CD4-positive, alpha-beta T cell treated with Interleukin-6 at 100 ng/mL for 8 hours (primary cell): ENCODE results near the gene TMEM237.
"Not testable (repeated sequence)": the region's sequence is repeated elsewhere in the genome, so short reads cannot be mapped to it uniquely, and the experiment has no call there.

Experiments used
- DNase-seq: peaks from one replicate; pipeline ENCODE4 v3.0.0-alpha.2; 2020; ENCODE audit warnings: mixed read lengths, low spot score

The TMEM237 gene, protein sequence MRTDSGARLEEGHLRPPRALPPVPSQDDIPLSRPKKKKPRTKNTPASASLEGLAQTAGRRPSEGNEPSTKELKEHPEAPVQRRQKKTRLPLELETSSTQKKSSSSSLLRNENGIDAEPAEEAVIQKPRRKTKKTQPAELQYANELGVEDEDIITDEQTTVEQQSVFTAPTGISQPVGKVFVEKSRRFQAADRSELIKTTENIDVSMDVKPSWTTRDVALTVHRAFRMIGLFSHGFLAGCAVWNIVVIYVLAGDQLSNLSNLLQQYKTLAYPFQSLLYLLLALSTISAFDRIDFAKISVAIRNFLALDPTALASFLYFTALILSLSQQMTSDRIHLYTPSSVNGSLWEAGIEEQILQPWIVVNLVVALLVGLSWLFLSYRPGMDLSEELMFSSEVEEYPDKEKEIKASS

DNA sequence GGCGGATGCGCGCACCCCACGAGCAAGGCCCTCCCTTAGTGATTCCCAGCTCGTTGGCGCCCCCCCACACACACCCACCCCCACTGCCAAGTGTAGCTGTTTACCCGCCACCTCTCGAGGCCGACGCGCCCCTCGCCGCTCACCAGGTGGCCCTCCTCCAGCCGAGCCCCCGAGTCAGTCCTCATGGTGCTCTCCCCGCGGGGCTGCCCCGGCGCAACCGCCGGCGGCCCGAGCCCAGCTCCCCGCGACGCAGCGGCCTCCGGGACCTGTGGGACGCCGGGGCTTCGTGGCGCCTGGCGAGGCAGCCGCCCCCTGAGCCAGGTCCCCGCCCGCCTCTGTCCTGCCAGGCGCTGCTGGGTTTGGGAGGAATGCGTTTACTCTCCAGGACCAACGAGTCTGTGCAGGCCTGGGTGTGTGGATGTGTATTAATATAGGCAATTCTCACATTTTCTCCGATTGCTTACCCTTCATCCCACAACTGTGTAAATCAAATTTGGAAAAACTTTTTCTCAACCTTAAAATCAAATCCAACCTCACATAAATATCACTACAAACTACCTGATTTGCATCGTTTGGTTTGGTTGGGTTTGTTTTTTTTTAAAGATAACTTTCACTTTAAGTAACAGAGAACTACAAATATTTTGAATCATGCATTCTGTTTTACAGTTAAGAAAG lies at the start of gene TMEM237:
TSS of gene TMEM237 (minus strand) at position 288 of the 675 bp plus-strand sequence. CDS start at position 185, 103 bp downstream.
- DNase-seq = peak; percentile 43

DNA sequence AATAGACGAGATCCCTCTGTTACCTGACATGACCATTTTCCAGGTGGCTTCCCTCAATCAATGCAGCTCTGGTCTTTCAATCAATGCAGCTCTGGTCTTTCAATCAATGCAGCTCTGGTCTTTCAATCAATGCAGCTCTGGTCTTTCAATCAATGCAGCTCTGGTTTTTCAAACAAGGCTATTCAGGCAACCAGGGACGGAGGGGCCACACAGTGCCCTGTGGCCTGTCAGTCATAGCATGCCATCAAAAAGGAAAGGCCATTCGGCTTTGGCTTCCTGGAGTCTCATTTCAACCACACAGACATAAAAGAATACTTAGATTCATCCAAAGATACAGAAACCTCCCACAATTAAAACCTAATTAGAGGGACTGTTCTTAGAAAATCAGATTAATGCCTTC lies 41.9 kb upstream of the TMEM237 start:
- no peak for DNase-seq

DNA sequence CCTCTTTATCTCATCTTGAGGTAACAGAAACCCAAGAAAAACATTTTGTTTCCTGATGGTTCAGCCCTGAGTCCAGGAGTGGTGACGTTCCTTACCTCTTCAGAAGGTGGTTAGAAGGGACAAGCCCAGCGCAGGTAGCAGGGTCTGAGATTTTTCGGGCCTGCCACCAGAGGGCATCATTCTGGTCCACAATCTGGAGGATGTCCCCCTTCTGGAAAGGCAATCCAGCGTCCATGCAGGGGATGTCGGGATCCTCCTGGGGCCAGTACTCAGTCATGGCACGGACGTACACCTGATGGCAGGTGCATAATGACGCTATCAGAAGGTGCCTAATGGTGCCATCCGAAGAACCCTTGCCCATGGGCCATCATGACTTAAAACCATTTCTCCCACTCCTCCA lies 37.4 kb upstream of the TMEM237 start:
- peak; percentile 6 for DNase-seq

DNA sequence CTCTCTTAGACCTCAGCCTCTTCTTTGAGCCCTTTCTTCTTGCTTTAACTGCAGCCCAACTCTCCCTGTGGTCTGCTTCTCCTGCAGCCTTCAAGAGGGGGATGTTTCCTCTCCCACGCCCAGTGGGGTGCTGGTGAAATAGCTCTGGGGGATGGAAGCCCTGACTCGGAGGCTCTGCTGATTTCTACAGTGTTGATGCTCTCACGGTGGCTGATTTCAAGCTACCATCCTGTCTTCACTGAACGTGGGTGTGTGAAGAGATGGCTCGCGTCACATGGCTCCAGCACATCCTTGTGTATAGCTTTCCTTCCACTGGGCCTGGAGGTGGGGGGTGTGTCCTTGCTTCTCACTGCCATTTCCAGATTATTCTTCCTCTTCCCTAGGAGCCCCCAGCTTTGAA lies 35.1 kb upstream of the TMEM237 start:
- DNase-seq = no peak

DNA sequence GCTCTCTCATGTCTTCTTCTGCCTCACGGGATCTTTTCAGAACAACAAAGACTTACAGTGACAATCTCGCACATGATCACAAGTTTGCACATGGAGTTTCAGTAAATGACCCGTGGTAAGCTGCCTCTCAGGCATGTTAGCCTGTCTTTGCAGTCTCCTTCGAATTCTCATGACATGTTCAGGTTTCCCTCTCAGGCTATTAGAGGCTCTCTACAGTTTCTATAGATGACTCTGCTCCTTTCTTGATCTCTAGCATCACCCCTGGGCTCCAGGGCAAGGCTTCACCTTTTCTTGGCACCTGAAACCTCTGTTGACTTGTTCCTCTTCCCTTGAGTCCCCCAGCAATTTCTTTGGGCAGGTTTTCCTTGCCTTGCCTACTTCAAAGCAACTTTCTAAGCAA lies 32.2 kb upstream of the TMEM237 start:
- no peak for DNase-seq

DNA sequence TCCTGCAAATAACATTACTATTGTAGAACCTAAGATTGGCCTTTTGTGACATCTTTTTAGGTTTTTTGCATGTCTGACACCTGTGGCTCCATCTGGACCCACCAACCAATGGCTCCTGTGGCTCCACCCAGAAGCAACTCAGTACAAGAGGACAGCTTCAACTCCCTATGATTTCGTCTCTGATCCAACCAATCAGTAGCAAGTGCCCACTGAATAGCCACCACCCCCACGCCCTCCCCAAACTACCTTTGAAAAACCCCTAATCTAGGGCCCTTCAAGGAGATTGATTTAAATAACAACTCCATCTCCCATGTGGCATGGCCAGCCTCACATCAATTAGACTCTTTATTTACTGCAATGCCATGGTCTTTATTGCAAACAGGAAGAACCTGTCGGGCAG lies 31.5 kb upstream of the TMEM237 start:
- DNase-seq = no peak

DNA sequence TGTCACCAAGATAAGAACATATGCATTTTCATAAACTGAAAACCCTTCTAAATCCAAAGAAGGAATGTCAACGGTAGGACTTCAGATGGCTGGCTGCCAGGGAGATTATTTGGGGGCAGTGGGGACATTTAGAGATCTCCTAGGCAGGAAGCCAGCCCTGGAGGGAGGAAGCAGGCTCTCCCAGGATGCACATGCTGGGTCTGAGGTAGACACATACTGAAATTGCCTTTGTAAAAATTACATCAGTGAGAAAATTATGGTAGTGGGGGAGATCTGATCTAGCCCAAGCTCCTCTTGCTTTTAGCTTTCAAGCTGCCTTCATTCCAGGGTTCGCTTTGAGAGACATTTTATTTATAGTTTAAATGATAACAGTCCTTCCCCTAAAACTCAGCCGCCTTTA lies 31.0 kb upstream of the TMEM237 start:
- DNase-seq = no peak

DNA sequence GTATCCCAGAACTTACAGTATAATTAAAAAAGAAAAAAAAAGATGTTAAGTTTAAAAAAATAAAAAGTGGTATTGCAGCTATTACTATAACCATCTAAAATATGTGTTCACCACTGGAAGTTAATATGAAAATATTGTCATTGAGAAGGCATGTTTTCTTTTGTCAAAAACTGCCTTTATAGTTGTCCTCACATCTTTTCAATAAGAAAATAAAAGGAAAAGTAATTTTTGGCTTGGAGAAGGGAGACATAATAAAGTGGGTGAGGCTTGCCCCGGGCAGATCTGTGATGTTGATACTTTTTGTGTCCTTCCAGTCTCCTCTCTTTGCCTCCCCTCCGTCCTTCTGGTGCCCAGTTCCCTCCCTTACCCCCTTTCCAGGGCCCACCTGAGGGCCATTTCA lies 30.2 kb upstream of the TMEM237 start:
- no peak for DNase-seq

DNA sequence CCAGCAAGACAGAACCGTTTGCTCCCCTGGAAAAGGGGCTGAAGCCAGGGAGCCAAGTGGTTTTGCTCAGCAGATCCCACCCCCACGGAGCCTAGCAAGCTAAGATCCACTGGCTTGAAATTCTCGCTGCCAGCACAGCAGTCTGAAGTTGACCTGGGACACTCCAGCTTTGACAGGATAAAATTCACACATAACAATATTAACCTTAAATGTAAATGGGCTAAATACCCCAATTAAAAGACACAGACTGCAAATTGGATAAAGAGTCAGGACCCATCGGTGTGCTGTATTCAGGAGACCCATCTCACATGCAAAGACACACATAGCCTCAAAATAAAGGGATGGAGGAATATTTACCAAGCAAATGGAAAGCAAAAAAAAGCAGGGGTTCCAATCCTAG lies 27.9 kb upstream of the TMEM237 start:
- DNase-seq = not testable (repeated sequence)

DNA sequence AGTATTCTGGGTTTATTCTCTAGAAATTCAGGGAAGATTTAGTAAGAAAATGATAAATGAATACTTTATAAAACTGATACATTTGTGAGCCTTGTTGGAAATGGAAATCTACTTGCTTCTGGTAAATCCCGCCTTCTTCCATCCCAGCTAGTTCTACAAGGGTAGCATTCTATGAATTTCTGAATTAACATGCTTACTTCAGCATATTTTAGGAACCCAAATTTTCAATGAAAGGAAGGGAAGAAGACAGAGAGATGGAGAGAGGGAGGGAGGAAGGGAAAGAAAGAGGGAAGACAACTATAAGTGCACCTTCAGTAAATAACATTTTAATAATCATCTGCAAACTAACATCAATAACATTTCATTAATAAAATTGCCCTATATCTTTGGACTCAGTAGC lies 26.6 kb upstream of the TMEM237 start:
- no peak for DNase-seq

DNA sequence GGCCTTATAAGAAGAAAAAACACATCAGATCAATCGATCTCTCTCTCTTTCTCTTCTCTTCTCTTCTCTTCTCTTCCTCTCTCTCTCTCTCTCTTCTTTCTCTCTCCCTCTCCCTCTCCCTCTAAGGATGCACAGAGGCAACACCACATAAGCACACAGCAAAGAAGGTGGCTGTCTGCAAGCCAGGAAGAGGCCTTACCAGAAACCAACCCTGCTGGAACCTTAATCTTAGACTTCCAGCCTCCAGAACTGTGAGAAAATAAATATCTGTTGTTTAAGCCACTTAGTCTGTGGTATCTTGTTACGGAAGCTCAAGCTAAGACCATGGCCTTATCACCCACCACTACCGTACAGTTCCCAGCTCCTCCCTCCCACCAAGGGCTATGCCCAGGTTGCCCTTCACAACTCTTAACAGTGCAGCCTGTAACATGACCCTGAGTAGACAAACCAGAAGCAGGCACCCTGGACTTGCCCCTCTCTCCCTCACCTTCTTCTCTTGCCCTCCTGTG lies 25.2 kb upstream of the TMEM237 start:
- no peak for DNase-seq

DNA sequence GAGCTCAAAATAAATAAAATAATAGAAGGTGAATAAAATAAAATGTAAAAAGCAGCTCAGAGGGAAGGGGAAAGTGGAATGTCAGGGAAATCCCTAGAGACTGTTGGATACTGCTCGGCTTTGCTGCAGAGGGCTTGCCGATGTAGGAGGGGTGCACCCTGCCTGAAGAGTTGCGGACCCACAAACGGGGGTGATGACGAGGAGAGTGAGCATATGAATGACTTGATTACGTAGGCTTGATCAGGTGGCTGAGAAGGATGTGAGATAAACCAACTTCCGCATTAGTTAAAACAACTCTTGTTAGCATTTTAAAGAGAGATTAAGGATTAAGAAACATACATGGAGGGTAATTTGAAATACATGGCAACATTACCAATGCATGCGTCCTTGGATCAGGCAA lies 21.0 kb upstream of the TMEM237 start:
- no peak for DNase-seq

DNA sequence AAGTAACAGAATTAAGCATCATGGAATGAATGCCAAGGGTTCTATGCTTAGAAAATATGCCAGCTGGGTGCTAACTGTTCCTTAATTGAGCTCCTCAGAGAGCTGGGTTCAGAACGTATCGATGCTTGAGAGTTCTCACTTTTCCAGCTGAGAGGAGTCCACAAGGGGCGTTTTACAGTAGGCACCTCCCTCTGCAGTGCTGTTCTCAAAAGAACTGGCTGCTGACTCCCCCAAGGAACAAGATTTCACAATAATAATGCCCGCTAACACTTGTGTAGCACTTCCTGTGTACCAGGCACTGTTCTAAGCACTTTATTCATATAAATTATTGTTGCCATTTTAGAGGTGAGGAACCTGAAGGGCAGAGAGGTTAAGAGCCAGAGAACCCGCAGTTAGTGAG lies 18.1 kb upstream of the TMEM237 start:
- DNase-seq = no peak

DNA sequence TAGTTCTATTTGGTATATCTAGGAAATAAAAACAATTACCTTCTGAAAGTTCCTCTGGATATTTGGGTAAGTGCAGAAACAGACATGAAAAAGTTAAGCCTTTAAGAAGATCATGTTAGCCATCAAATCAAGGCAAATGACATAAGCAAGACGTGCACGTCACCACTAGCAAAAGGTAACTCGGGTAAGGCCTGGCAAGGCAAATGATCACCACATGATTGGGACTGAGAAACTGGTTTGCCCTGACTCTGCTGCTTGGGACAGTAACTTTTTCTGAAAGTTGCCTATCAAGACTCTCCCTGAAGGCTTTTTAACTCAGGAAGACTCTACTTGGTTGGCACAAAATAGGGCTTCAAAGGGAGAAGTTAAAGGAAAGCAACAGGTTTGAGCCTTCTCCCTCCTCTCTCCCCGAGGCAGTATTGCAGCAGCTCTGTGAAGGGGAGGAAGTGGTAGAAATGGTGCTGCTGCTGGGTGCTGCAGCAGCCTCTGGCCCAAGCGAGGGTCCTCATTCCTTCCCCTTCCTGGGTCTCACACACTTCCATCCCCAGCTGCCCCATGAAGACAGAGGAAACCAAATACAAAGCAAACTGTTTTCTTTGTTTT lies 17.1 kb upstream of the TMEM237 start:
- no peak for DNase-seq

DNA sequence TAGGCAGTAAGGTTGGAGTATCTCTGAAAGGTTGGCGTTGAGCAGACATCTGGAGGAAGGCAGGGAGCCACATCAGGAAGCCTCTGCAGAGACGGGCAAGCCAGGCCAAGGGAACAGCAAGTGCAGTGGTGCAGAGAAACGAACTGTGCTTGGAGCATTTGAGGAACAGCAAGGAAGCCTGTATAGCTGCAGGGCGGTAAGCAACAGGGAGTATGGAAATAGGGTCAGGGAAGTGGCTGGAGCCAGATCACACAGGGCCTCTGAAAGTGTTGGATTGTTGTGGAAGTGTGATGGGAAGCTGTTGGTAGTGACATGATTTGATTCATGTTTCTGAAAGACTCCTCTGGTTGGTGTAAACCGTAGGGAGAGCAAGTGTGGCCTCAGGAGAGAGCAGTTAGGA lies 13.4 kb upstream of the TMEM237 start:
- no peak for DNase-seq

DNA sequence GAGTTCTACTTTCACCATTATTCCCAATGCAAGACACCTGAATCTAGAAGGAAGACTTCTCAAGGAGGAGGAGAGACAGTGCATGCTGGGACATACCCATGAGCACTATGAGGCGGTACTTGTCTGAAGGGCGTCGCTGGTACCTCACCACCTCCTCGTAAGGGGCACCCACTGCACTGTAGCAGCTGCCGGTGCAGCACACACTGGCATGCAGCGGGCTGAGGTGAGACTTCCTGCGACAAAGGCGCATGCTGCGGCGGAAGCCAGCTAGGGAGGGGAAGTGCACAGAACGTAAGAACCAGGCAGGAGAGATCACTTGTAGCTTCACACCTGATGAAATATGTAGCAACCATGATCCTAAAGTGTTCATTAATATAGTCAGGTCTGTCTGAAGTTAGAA lies 12.8 kb upstream of the TMEM237 start:
- DNase-seq = no peak

DNA sequence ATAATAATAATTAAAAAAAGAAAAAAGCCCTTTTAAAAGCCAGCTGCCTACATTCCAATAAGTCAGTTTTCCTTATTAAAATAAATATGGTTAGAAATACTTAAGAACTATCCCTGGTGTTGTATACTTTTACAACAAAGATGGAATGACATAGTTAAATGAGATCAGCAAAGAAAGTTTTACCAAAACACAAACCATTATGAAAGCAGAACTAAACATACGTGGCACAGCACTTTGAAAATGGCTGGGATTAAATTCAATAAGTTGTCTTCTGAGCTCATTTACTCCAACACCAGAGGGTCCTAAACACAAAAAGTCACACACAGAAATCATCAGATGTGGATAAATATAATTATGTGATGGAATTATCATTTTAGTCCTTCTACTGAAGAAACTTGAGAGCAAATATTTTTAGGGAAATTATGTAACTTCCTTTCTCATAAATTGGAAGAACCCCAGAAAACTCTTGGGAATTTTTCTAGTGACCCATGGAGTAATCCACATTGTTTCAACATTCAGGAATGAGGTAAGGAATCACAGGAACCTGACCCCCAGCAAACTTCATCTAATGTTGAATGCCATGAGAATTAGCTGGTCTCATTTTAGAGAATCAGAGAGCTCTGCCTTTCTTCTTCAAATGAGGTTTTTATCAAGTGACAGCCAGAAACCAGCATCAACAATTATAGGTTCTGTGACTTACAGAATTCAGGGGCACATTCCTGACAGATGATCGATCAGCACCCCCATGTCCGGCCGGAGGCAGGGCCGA lies 11.5 kb upstream of the TMEM237 start:
- DNase-seq = no peak

DNA sequence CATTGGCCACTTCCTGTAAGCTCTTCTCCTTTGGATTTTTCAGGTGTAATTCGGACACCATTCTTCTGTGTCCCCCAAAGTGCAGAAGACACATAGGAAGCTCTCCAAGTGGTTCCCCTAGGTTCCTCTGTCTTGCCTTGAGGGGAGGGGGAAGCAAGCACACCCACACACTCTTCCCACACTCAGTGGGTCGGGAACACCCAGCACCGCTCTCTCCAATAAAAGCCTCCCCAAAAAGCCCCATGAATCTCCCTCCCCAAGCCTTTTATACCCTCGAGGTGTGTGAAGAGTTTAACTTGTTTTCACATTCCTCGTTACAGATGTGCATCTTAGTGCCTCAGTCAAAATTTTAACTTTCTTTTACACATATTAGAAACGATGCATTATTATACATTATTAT lies 9.9 kb upstream of the TMEM237 start:
- no peak for DNase-seq

DNA sequence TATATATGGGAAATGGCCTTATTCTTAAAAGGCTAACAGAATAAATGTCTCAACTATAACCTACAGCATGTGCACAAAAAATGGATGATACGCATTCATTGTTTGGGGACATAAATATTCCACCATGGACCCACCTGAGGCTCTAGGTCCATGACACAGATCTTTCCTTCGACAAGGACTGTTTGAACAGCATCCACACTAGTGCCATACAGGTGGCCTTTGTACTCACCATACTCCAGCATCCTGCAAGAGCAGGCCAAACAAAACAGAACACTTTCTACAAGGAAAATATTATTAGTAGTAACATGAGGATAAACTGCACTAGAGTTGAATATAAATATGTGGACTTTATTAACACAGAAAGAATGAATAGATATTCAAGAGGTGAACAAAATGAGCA lies 6.1 kb upstream of the TMEM237 start:
- no peak for DNase-seq

DNA sequence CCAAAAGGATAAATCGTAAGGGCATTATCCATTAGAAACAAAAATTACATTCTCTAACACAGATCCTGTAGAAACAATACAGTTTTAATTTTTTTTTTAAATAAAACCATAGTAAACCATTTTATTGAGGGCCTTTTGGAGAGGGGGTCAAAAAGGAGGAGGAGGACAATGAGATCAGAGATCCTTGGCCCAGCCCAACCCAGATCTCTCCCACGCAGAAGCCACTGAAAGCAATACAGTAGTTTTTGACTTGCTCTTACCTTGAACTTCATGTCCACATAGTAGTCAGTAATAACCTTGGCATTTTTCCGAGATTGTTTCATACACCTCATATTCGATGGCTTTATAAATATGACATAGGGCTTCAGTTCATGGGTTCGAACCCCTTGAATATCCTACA lies 4.1 kb upstream of the TMEM237 start:
- DNase-seq = no peak

DNA sequence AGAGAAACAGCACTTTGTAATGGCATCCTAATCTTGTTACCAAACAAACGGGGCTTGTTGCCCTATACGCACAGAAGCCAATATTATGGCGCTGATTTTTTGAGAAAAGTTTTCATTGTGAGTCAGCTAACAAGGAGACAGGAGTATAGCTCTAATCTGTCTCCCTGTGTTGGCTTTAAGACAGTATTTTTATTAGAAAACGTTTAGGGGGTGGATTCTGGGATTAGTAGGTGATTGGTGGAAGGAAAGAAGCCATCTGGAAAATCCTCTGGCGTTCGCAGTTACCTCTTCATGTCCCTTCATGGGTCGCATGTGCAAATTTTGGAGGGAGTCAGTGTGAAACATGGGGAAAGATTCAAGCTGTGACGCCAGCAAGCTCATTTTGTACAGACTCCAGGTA lies 698 bp upstream of the TMEM237 start:
- no peak for DNase-seq

DNA sequence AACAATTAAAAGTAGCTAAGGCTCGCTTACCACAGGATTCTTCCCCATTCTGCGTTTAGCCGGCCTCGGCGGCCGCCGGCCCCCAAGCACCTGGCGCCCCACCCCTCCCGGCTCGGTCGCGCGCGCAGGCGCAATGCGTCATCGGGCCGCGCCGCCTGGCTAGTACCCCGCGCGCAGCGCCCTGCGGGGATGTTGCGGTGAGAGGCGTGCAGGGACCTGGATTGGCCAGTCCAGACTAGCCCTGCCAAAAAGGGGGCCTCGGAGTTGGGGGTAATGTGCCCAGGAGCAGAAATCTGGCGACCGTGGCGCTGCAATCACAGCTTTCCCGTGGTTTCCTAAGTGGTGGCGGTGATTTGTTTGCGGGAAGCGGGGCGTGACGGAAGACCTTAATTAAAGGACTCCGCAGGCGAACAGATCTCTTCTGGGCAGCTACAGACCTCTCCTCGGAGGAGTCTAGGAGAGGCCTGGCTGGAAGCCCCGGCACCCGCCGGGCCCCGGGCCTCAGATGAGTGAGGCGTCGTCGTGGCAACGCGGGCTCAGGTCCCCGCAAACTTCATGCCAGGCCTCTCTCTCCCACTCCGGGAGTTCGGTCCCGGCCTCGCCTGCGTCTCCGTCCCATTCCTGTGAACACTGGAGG lies 606 bp downstream of the TMEM237 start:
- peak; percentile 73 for DNase-seq
